LNCAP (cell line): ENCODE results near the gene PIAS3.

ENCODE experiments used
- CTCF ChIP-seq: fragments of 450-650 bp; IDR thresholded peaks from 2 replicates; pipeline ENCODE4 v1.5.1; 2017; ENCODE audit warnings: mild to moderate bottlenecking

Gene PIAS3

GRCh38 chr1:145805057-145805456, 53.8 kb downstream of the PIAS3 start:
- TF ChIP-seq CTCF: no peak

- TF ChIP-seq CTCF: no peak
These were observed 54.4 kb downstream of the PIAS3 start for GRCh38 chr1:145804235-145805045.

- no peak for TF ChIP-seq CTCF
These were observed 59.1 kb downstream of the PIAS3 start for GRCh38 chr1:145799806-145800205.
